WTC11 (cell line): ENCODE data around the gene TMEM145. TPM values are rescaled to one million over a fixed set of nuclear protein-coding genes. Genes with fewer than 3 reads are reported as not detected.
A peak's percentile ranks its signal among the peaks of the same experiment; 100 is the strongest.

ENCODE experiments used
- ATAC-seq: fragments of 200-7000 bp; cut with Tn5 transposase; 2 replicates; pipeline ENCODE4 v1.10.0; 2021; ENCODE audit warnings: mild to moderate bottlenecking, moderate library complexity
- CTCF ChIA-PET: fragments of 300-600 bp; sonication (Branson Sonifier 250); formaldehyde crosslinking; loops from one replicate; lab custom pipeline; 2021; ENCODE audit warnings: antibody characterized with exemption; lab: Charles Lee
- POLR2A ChIA-PET: fragments of 350-600 bp; sonication (Branson Sonifier 250); formaldehyde crosslinking; loops from one replicate; lab custom pipeline; 2021; ENCODE audit warnings: antibody characterized with exemption; lab: Charles Lee
- DNase-seq: peaks from one replicate; pipeline ENCODE4 v3.0.0; 2021; ENCODE audit warnings: low spot score
- H3K27ac Mint-ChIP-seq: 2 replicates; pipeline ENCODE4 v1.8.0; 2021; ENCODE audit warnings: mixed read lengths
- H3K27me3 Mint-ChIP-seq: 2 replicates; pipeline ENCODE4 v1.8.0; 2021; ENCODE audit warnings: low read depth, mild to moderate bottlenecking, moderate library complexity, mixed read lengths
- H3K36me3 Mint-ChIP-seq: 2 replicates; pipeline ENCODE4 v1.8.0; 2021; ENCODE audit warnings: mixed read lengths
- H3K4me1 Mint-ChIP-seq: 2 replicates; pipeline ENCODE4 v1.8.0; 2022; ENCODE audit warnings: mixed read lengths
- H3K4me3 Mint-ChIP-seq: 2 replicates; pipeline ENCODE4 v1.8.0; 2021; ENCODE audit warnings: mild to moderate bottlenecking, moderate library complexity, mixed read lengths
- H3K9me3 Mint-ChIP-seq: 2 replicates; pipeline ENCODE4 v1.8.0; 2021; ENCODE audit warnings: mixed read lengths
- CBFB ChIP-seq: sonication (generic); formaldehyde crosslinking; IDR thresholded peaks from 2 replicates; pipeline ENCODE4 v1.8.1; 2022; ENCODE audit warnings: mild to moderate bottlenecking, low read depth, missing genetic modification reagents
- FOXK1 ChIP-seq: sonication (generic); formaldehyde crosslinking; IDR thresholded peaks from 2 replicates; pipeline ENCODE4 v1.8.0; 2022; ENCODE audit warnings: mild to moderate bottlenecking, moderate library complexity, missing genetic modification reagents
- GTF2I ChIP-seq: fragments of 250-450 bp; sonication (Bioruptor Pico); conservative IDR thresholded peaks from 2 replicates; pipeline ENCODE4 v1.4.0; 2021; ENCODE audit warnings: mild to moderate bottlenecking
- MAX ChIP-seq: sonication (generic); formaldehyde crosslinking; IDR thresholded peaks from 2 replicates; pipeline ENCODE4 v1.8.0; 2022; ENCODE audit warnings: mild to moderate bottlenecking, missing genetic modification reagents
- MXD4 ChIP-seq: fragments of 250-450 bp; sonication (Bioruptor Pico); IDR thresholded peaks from 2 replicates; pipeline ENCODE4 v1.8.0; 2021; ENCODE audit warnings: mild to moderate bottlenecking, moderate library complexity, borderline replicate concordance
- NFYB ChIP-seq: sonication (generic); formaldehyde crosslinking; conservative IDR thresholded peaks from 2 replicates; pipeline ENCODE4 v1.8.0; 2022; ENCODE audit warnings: low read depth, missing genetic modification reagents
- NR1H2 ChIP-seq: sonication (generic); formaldehyde crosslinking; IDR thresholded peaks from 2 replicates; pipeline ENCODE4 v1.9.0; 2021; ENCODE audit warnings: mild to moderate bottlenecking, moderate library complexity, missing genetic modification reagents
- PRRX2 ChIP-seq: fragments of 250-450 bp; sonication (Bioruptor Pico); IDR thresholded peaks from 2 replicates; pipeline ENCODE4 v1.8.0; 2021; ENCODE audit warnings: mild to moderate bottlenecking
- RELA ChIP-seq: sonication (generic); formaldehyde crosslinking; IDR thresholded peaks from 2 replicates; pipeline ENCODE4 v1.8.1; 2022; ENCODE audit warnings: missing genetic modification reagents, mild to moderate bottlenecking, borderline replicate concordance
- SOX15 ChIP-seq: fragments of 250-450 bp; sonication (Bioruptor Pico); IDR thresholded peaks from 2 replicates; pipeline ENCODE4 v1.9.0; 2021; ENCODE audit warnings: mild to moderate bottlenecking
- SP1 ChIP-seq: sonication (generic); formaldehyde crosslinking; conservative IDR thresholded peaks from 2 replicates; pipeline ENCODE4 v1.8.1; 2022; ENCODE audit warnings: missing genetic modification reagents
- TCF7 ChIP-seq: sonication (generic); formaldehyde crosslinking; IDR thresholded peaks from 2 replicates; pipeline ENCODE4 v1.8.0; 2022; ENCODE audit warnings: mild to moderate bottlenecking, low read depth, missing genetic modification reagents, moderate library complexity
- TEAD1 ChIP-seq: sonication (generic); formaldehyde crosslinking; IDR thresholded peaks from 2 replicates; pipeline ENCODE4 v1.8.0; 2022; ENCODE audit warnings: mild to moderate bottlenecking, missing genetic modification reagents
- ZNF219 ChIP-seq: sonication (generic); formaldehyde crosslinking; IDR thresholded peaks from 2 replicates; pipeline ENCODE4 v1.8.0; 2023; ENCODE audit warnings: missing genetic modification reagents, mild to moderate bottlenecking, borderline replicate concordance
- ZNF281 ChIP-seq: sonication (generic); formaldehyde crosslinking; IDR thresholded peaks from 2 replicates; pipeline ENCODE4 v1.8.0; 2023; ENCODE audit warnings: mild to moderate bottlenecking, missing genetic modification reagents
- ZNF423 ChIP-seq: fragments of 250-450 bp; sonication (Bioruptor Pico); IDR thresholded peaks from 2 replicates; pipeline ENCODE4 v2.1.2; 2022; ENCODE audit warnings: mild to moderate bottlenecking, moderate library complexity
- ZNF512 ChIP-seq: sonication (generic); formaldehyde crosslinking; IDR thresholded peaks from 2 replicates; pipeline ENCODE4 v1.8.1; 2022; ENCODE audit warnings: missing genetic modification reagents, borderline replicate concordance
- ZNF671 ChIP-seq: fragments of 250-450 bp; sonication (Bioruptor Pico); IDR thresholded peaks from 2 replicates; pipeline ENCODE4 v1.8.0; 2021; ENCODE audit warnings: mild to moderate bottlenecking
- total RNA-seq: library from RNA; stranded (reverse); gene quantifications from 3 replicates; pipeline ENCODE4 v1.2.3, GENCODE V29; 2021
- TF ChIP-seq, protein P1 (sequence below): sonication (generic); formaldehyde crosslinking; IDR thresholded peaks from 2 replicates; pipeline ENCODE4 v1.8.1; 2022; ENCODE audit warnings: mild to moderate bottlenecking, moderate library complexity, missing genetic modification reagents

TMEM145 gene
- total RNA-seq, 1 experiment from 2014 or later: 6.9 TPM

DNA sequence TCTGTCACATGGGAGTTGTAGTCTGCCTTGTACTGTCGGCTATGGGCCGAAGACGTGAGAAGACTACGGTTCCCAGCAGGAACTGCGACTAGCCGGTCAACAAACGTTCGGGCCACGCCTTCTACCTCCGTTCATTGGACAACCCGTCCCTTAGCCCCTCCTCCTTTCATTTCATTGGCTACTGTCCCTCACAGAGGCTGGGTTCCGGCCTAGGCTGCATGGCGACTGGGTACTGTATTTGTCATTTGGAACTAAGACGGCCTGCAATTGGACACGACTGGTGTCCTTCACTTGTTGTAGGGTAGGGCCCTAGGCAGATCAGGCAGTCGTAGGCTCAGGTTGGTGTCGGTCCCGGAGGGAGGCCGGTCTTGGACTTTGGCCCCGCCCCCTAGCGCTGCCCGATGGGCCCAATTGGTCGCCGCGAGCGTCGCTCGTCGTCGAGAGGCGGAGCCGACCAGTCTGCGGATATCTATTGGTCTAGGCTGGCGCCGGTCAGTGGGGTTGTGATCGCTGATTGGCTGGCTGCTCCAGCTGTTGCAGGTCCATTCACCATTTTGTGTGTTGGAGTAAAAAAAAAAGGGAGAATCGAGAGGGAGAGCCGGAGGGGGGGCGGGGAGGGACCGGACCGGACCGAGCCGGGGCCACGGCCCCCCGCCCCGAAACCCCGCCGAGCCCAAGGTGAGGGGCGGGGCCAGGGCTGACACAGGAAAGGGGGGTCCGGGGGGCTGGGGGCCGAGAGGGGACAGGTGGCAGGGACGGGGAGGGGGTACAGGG lies 44.2 kb upstream of the TMEM145 start, which contains the start of gene CIC:
CIC (plus strand) TSS at position 549 of the 774 bp plus-strand sequence. CDS start 2,532 bp downstream, outside the sequence.
- DNase-seq (peak; percentile 100), ATAC-seq (peak; percentile 94)
- no peaks in the 10 kb centered on the region for H3K36me3 Mint-ChIP-seq
- ChIA-PET POLR2A (interaction anchor here (1.2 to 1.5 kb wide), 2 partner anchors 11 to 26 kb away, joined by 3 to 5 read pairs; no protein-coding TSS in a partner anchor), CTCF (interaction anchor here (0.7 to 3.2 kb wide), 3 partner anchors 11 to 83 kb away, joined by 3 to 21 read pairs (median 4); no protein-coding TSS in a partner anchor)
- TF ChIP-seq PRRX2 (CRISPR knock-in tag) (no peak), RELA (CRISPR knock-in tag) (no peak), NFYB (CRISPR knock-in tag) (peak; percentile 99), FOXK1 (CRISPR knock-in tag) (peak; percentile 72), SP1 (CRISPR knock-in tag) (peak; percentile 98)
- no peaks in the 10 kb centered on the region for H3K9me3 Mint-ChIP-seq
- peak within 1 kb of the TSS; percentile 80; the same call in 1 of the 2 replicates for H3K4me3 Mint-ChIP-seq
- H3K4me1 Mint-ChIP-seq: peaks cover 22% of the 10 kb centered on the region
- peak within 1 kb of the TSS; percentile 73 for H3K27ac Mint-ChIP-seq
- H3K27me3 Mint-ChIP-seq: peaks cover 13% of the 10 kb centered on the region

- ChIA-PET POLR2A (interaction anchor here (1.2 to 1.5 kb wide), 2 partner anchors 10 to 26 kb away, joined by 3 to 5 read pairs; no protein-coding TSS in a partner anchor), CTCF (interaction anchor here (1.6 to 3.2 kb wide), 2 partner anchors 10 to 26 kb away, joined by 4 to 21 read pairs; no protein-coding TSS in a partner anchor)
- DNase-seq (no peak), ATAC-seq (no peak)
- Mint-ChIP-seq H3K27me3 (peaks cover 12% of the 10 kb centered on the region), H3K27ac (0 out of 2 replicates have a peak overlapping the region, but pooled peaks have one; percentile 33), H3K4me1 (peaks cover 22% of the 10 kb centered on the region), H3K36me3 (0 out of 2 replicates have a peak, but pooled peaks cover 2% of the 10 kb centered on the region), H3K9me3 (no peaks in the 10 kb centered on the region), H3K4me3 (peak overlapping the region; percentile 80; the same call in 1 of the 2 replicates)
- no peak for TF ChIP-seq ZNF671
- TF ChIP-seq SOX15 (CRISPR knock-in tag): no peak
Observed at GRCh38 chr19:42269478-42270345, 43.4 kb upstream of the TMEM145 start.

- Mint-ChIP-seq H3K4me3 (peak overlapping the region; percentile 80; the same call in 1 of the 2 replicates), H3K9me3 (no peaks in the 10 kb centered on the region), H3K4me1 (peaks cover 22% of the 10 kb centered on the region), H3K36me3 (0 out of 2 replicates have a peak, but pooled peaks cover 2% of the 10 kb centered on the region), H3K27ac (no peak overlapping the region), H3K27me3 (peaks cover 6% of the 10 kb centered on the region)
- DNase-seq (no peak), ATAC-seq (no peak)
- CTCF ChIA-PET: interaction anchor here (3.2 kb wide), 1 partner anchor 9 kb away, joined by 21 read pairs; no protein-coding TSS in a partner anchor
- POLR2A ChIA-PET: interaction anchor here (1.5 kb wide), 1 partner anchor 9 kb away, joined by 5 read pairs; no protein-coding TSS in a partner anchor
- 0 out of 2 replicates have a peak, but pooled peaks have one; percentile 39 for TF ChIP-seq ZNF423 (CRISPR knock-in tag)
- no peak for TF ChIP-seq CBFB (CRISPR knock-in tag)
Observed at GRCh38 chr19:42270346-42271044, 42.6 kb upstream of the TMEM145 start.

GRCh38 chr19:42271045-42271419 lies 42.1 kb upstream of the TMEM145 start:
- peaks cover 5% of the 10 kb centered on the region for H3K27me3 Mint-ChIP-seq
- no peak overlapping the region for H3K4me3 Mint-ChIP-seq
- H3K36me3 Mint-ChIP-seq: 0 out of 2 replicates have a peak, but pooled peaks cover 2% of the 10 kb centered on the region
- ATAC-seq: no peak
- POLR2A ChIA-PET: no interaction called here
- peaks cover 22% of the 10 kb centered on the region for H3K4me1 Mint-ChIP-seq
- no peak for DNase-seq
- no peaks in the 10 kb centered on the region for H3K9me3 Mint-ChIP-seq
- CTCF ChIA-PET: interaction anchor here (3.2 kb wide), 1 partner anchor 9 kb away, joined by 21 read pairs; no protein-coding TSS in a partner anchor
- peak overlapping the region; percentile 63; the same call in 1 of the 2 replicates for H3K27ac Mint-ChIP-seq
- TF ChIP-seq NFYB (CRISPR knock-in tag) (no peak), ZNF281 (no peak), ZNF219 (CRISPR knock-in tag) (no peak), MXD4 (CRISPR knock-in tag) (no peak), GTF2I (CRISPR knock-in tag) (no peak), NR1H2 (CRISPR knock-in tag) (no peak), TEAD1 (CRISPR knock-in tag) (no peak), MAX (no peak), ZNF512 (CRISPR knock-in tag) (no peak), ZNF671 (no peak), TCF7 (CRISPR knock-in tag) (no peak)
- TF ChIP-seq, protein P1, sequence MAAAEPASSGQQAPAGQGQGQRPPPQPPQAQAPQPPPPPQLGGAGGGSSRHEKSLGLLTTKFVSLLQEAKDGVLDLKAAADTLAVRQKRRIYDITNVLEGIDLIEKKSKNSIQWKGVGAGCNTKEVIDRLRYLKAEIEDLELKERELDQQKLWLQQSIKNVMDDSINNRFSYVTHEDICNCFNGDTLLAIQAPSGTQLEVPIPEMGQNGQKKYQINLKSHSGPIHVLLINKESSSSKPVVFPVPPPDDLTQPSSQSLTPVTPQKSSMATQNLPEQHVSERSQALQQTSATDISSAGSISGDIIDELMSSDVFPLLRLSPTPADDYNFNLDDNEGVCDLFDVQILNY (CRISPR knock-in tag): no peak
